ENCODE data around the gene PANX1.
A peak's percentile ranks its signal among the peaks of the same experiment; 100 is the strongest.
"Not testable (repeated sequence)": the region's sequence is repeated elsewhere in the genome, so short reads cannot be mapped to it uniquely, and the experiment has no call there.

PANX1 gene

GRCh38 chr11:94150704-94151685, 22.4 kb downstream of the PANX1 start:
- DNase-seq, result peak; percentile 51

- peak; percentile 32 for DNase-seq
Measured at GRCh38 chr11:94151903-94152677, 23.4 kb downstream of the PANX1 start.

- DNase-seq, result no peak
Measured at GRCh38 chr11:94152678-94153065, 24.0 kb downstream of the PANX1 start.

DNA sequence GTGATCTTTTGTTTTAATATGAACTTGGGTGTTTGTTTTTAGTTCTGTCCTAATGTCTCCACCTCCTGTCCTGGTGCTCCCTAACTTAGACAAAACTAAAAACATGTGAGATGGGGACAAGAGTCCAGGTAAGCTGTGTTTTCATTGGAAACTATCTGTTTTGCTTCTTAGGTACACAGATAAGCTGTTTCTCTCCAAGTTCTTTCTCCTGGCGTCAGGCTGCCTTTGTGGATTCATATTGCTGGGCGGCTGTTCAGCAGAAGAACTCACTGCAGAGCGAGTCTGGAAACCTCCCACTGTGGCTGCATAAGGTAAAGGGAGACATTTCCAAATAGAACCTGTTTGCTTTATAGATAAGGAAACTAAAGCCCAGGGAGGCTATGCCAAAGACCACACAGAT, 24.7 kb downstream of the PANX1 start:
- no peak for DNase-seq

DNA sequence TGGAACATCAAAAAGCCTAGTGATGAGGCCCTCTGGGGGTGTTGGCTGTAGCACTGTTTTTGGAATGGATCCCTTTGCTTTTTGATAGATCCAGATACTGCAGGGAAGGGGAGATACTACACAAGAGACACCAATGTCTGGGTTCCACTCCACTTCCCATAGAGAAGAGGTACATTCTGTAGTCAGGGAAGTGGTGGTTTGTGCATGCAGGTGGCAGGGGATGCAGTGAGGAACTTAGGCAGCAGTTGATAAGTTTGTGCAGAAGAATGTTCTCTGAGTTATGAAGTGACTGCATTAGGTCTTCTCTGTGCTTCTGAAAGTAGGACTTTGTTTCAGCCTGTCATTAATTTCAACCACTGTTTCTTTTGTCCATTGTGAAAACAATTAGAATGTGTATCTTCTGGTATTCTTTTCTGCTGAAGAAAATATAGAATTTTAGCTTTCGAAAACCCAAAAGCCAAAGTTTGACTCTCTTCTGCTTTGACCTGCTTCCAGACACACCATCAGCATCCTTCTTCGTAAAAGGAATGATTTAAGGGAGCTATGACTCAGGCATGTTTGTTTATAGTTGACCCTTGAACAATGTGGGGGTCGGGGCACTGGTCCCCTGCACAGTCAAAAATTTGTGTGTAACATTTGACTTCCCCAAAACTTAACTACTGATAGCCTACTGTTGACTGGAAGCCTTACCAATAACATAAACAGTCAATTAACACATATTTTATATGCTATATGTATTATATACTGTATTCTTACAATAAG, 25.6 kb downstream of the PANX1 start:
- DNase-seq, result no peak

GRCh38 chr11:94157339-94157738, 28.7 kb downstream of the PANX1 start:
- DNase-seq, result not testable (repeated sequence)

GRCh38 chr11:94168882-94169281, 40.2 kb downstream of the PANX1 start:
- no peak for DNase-seq

- DNase-seq, result no peak
Measured at GRCh38 chr11:94169516-94169915, 40.9 kb downstream of the PANX1 start.

DNA sequence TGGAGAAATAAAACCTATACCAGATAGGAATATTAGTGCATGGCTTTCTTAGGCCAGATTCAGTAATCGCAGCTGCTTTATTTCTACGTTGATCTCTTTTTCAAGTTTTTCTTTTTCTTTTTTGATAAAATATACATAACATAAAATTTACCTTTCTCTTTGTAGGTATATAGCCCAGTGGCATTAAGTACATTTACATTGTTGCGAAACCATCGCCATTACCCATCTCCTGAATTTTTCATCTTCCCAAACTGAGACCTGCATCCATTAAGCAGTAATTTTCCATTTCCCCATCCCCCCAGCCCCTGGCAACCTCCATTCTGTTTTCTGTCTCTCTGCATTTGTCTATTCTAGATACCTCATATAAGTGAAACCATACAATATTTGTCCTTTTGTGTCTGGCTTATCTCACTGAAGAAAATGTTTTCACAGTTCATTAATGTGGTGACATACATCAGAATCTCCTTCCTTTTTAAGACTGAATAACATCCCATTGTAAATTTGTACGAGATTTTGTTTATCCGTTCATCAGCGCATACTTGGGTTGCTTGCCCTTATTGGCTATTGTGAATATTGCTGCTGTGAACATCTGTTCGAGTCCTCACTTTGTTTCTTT, 41.4 kb downstream of the PANX1 start:
- DNase-seq, result no peak

DNA sequence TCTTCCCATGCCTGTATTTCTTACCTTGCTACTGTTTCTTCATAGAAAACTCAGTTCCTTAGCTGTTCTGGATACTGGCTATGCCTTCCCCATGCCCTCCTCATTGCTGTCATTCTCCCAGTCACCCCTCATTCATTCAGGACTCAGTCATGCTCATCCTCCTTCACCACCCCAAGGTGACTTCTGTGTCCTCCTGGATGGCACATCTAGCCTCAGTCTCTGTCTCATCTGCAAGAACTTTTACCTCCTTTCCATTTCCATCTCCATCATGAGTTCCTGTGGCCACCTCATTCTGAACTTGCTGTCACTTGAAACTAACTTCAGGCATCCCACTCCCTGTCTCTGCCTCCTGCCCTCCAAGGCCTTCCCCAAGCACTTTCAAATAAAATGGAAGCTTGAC, 42.3 kb downstream of the PANX1 start:
- DNase-seq, result no peak

DNA sequence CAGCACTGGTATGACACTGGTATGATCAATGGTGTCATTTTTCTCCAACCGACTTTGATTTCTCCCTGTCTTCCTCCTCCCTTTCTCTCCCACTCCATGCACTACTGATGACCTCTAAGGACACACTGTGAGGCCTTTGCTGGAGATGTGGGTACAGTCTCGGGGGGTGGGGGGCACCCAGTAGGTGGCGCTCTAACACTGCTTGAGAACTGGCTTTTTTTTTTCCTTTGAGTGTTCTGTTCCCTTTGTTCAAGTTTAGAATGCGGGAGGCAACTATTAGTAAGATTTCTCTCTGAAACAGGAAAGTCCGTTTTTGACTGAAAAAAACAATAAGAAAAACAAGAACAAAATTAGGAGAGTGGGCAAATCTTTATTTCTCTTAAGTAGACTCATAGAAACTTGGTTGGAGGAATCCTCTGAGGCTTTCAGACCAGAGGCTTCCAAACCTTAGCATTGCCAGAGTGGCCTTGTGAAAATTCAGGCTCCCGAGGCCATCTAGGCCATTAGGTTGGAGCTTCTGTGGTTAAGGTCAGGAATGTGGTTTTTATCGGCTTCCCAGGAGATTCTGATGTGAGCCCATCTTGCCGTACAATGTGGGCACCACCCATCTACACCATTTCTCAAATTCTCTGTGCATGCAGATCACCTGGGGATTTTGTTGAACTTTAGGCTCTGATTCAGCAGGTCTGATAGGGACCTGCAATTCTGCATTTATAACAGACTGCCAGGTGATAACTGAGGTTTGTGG, 43.2 kb downstream of the PANX1 start:
- DNase-seq, result peak; percentile 67

GRCh38 chr11:94175535-94175934, 46.9 kb downstream of the PANX1 start:
- DNase-seq, result no peak

GRCh38 chr11:94178331-94178730, 49.7 kb downstream of the PANX1 start:
- DNase-seq, result no peak

DNA sequence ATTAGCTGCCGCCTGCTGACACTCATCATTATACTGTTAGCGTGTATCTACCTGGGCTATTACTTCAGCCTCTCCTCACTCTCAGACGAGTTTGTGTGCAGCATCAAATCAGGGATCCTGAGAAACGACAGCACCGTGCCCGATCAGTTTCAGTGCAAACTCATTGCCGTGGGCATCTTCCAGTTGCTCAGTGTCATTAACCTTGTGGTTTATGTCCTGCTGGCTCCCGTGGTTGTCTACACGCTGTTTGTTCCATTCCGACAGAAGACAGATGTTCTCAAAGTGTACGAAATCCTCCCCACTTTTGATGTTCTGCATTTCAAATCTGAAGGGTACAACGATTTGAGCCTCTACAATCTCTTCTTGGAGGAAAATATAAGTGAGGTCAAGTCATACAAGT, 51.1 kb downstream of the PANX1 start:
- no peak for DNase-seq

DNA sequence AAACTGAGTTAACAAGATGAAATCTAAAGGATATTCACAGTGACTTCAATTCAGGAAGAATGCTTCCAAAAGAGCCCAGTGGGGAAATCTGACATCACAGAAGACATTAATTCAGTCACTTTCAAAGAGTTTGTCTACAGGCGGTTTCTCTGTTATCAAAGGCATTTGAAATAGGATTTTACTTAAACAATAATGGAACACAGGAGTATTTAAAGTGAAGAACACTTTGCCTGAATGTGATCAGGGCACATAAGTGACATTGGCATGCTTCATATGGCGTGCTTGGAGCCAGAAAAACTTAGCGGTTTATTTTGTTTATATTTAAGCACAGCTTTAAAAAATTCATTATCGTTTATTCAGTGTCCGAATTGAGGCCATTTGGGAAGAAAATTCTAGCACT, 52.9 kb downstream of the PANX1 start:
- no peak for DNase-seq

- DNase-seq, result no peak
Measured at GRCh38 chr11:94181943-94182342, 53.3 kb downstream of the PANX1 start.

DNA sequence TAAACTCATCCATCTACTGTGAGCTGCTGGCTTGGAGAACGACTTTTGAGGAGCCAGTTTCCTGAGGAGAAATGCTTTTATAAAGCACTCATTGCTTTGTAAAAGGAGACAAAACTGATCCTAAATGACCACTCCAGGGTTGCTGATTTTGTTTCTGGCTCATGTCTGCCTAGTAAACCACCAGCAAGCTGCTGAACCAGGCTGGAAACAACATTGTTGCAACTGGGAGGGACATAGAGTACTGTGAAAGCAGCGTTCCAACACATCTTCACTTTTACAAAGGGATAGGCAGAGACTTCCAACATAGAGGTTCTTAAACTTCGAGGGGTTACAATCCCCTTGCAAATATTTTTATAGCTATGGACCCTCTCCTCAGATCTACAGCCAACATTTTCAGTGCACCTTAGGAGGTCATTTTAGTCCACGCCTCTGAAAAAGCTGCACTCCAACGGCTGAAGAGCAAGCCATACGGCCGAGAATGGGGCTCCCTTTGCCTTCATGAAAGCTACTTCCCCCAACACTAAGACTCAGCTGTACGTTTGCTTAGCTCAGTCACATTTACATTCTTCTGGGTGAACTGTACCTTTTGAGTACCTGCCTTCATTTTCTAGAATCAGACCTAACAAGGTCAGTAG, 54.7 kb downstream of the PANX1 start:
- no peak for DNase-seq

DNA sequence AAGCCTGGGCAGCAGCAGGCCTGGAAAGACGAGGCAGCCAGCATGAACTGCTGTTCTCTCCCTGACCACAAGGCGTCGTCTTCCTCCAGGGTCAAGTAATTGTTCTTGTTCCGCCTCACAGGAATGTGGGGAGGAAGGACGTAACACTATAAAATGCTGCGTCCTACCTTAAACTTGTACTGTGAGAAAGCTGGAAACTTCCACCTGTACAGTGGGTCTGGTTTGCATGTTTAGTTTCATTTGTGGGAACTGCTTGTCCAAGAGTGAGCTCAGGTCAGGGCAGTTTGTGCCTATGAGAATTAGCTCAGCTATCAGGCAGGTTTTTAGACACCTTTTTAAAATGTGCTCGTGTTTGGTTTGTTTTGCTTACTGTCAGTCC, 55.2 kb downstream of the PANX1 start:
- peak; percentile 46 for DNase-seq

DNA sequence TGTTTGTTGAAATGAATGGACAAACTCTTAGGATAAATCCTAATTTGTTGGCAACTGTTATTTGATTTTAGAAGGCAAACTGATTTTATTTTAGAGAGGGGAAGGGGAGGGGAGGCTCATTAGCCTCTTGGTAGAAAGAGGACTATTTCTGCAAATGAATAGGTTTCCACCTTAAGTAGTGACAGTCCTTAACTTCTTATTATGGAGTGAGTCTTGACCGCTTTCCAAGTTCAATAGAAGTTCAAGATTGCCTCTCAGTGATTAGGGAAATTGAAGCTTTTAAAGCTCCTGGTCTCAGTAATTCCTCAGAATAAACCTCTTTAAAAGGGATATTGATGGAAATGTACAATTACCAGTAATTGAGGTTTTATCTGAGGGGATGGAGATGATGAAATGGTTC, 55.7 kb downstream of the PANX1 start:
- DNase-seq, result no peak

GRCh38 chr11:94184846-94185245, 56.2 kb downstream of the PANX1 start:
- no peak for DNase-seq

- DNase-seq, result no peak
Measured at GRCh38 chr11:94185416-94186084, 56.9 kb downstream of the PANX1 start.

All from OCI-M1 (cell line).